Activated CD4-positive, alpha-beta T cell treated with anti-CD3 and anti-CD28 coated beads for 36 hours (primary cell): ENCODE results near the gene DCDC2. TPM values are rescaled to one million over a fixed set of nuclear protein-coding genes. Genes with fewer than 3 reads are reported as not detected.

Experiments
- ATAC-seq: fragments of 200-7000 bp; cut with Tn5 transposase; one replicate; pipeline ENCODE4 v1.10.0; 2021; ENCODE audit warnings: mild to moderate bottlenecking, moderate library complexity
- CTCF ChIA-PET: fragments of 350-600 bp; sonication (Branson Sonifier 250); formaldehyde crosslinking; loops from one replicate; lab custom pipeline; 2021; ENCODE audit warnings: antibody characterized with exemption; lab: Charles Lee
- POLR2A ChIA-PET: fragments of 350-600 bp; sonication (Branson Sonifier 250); formaldehyde crosslinking; loops from one replicate; lab custom pipeline; 2021; ENCODE audit warnings: antibody characterized with exemption, inconsistent platforms; lab: Charles Lee
- DNase-seq: peaks from one replicate; pipeline ENCODE4 v3.0.0-alpha.2; 2020
- H3K27ac Mint-ChIP-seq: one replicate; pipeline ENCODE4 v1.8.0; 2021; ENCODE audit warnings: mixed read lengths
- H3K27me3 Mint-ChIP-seq: one replicate; pipeline ENCODE4 v1.8.0; 2021; ENCODE audit warnings: mixed read lengths
- H3K36me3 Mint-ChIP-seq: one replicate; pipeline ENCODE4 v1.8.0; 2021; ENCODE audit warnings: low read depth, mixed read lengths
- H3K4me1 Mint-ChIP-seq: one replicate; pipeline ENCODE4 v1.8.0; 2021; ENCODE audit warnings: mixed read lengths
- H3K4me3 Mint-ChIP-seq: one replicate; pipeline ENCODE4 v1.8.0; 2021; ENCODE audit warnings: mild to moderate bottlenecking, moderate library complexity, mixed read lengths
- H3K9me3 Mint-ChIP-seq: one replicate; pipeline ENCODE4 v1.8.0; 2021; ENCODE audit warnings: low read depth, mixed read lengths
- intact Hi-C, 2 experiments: fragments of 100-400 bp; cut with DNase I in 1 of 2; cut with micrococcal nuclease in 1 of 2; formaldehyde crosslinking; loops; one replicate each; pipeline versions ENCODE4 v1.14.2 to v1.15.1; 2022 to 2024; cut with DNase I, micrococcal nuclease
- total RNA-seq, 2 experiments: library from RNA; stranded (reverse); gene quantifications; one replicate each; pipeline ENCODE4 v1.2.3, GENCODE V29; 2021

The DCDC2 gene
- total RNA-seq, 2 experiments from 2014 or later = 0.23 TPM; not detected in 1

GRCh38 chr6:24231438-24231977 lies 126.4 kb downstream of the DCDC2 start:
- peaks cover 22% of the 10 kb centered on the region for H3K27me3 Mint-ChIP-seq
- ChIA-PET POLR2A (no interaction called here), CTCF (interaction anchor here (0.6 kb wide), 1 partner anchor 276 kb away, joined by 3 read pairs; no protein-coding TSS in a partner anchor)
- no peaks in the 10 kb centered on the region for H3K4me1 Mint-ChIP-seq
- no peaks in the 10 kb centered on the region for H3K9me3 Mint-ChIP-seq
- DNase-seq (no peak), ATAC-seq (no peak)
- no peak overlapping the region for H3K27ac Mint-ChIP-seq
- H3K36me3 Mint-ChIP-seq = no peaks in the 10 kb centered on the region
- no peak overlapping the region for H3K4me3 Mint-ChIP-seq
- intact Hi-C loops = no loop called here

- ChIA-PET POLR2A (no interaction called here), CTCF (no interaction called here)
- DNase-seq (no peak), ATAC-seq (no peak)
- no peak overlapping the region for H3K27ac Mint-ChIP-seq
- no peaks in the 10 kb centered on the region for H3K9me3 Mint-ChIP-seq
- peaks cover 25% of the 10 kb centered on the region for H3K27me3 Mint-ChIP-seq
- H3K36me3 Mint-ChIP-seq = no peaks in the 10 kb centered on the region
- intact Hi-C loops = no loop called here
- H3K4me3 Mint-ChIP-seq = no peak overlapping the region
- H3K4me1 Mint-ChIP-seq = no peaks in the 10 kb centered on the region
Measured at GRCh38 chr6:24229696-24230405, 128.0 kb downstream of the DCDC2 start.

DNA sequence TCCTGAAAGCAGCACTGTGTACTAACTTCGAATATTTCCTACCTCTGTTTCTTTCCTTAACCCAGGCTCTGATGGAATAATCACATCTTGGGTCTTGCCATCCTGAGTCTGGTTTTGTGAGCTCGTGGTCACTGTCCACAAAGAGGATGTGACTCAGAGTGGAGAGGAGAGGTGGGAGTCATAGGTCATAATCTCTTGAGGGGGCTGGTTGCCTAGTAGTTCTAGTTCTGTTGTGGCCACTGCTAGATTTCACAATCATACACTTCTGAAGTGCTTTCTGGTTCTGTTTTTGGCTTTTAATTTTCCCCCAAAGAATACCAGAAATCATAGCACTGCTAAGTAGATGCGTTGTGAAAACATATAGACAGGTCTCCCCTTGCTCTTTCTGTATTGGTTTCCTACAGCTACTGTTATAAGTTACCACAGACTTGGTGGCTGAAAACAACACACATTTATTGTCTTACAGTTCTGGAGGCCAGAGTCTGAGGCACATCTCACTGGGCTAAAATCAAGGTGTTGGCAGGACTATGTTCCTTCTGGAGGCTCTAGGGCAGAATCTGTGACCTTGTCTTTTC lies 129.1 kb downstream of the DCDC2 start:
- no peak overlapping the region for H3K27ac Mint-ChIP-seq
- H3K36me3 Mint-ChIP-seq = no peaks in the 10 kb centered on the region
- intact Hi-C loops = no loop called here
- H3K4me3 Mint-ChIP-seq = no peak overlapping the region
- DNase-seq (no peak), ATAC-seq (peak; percentile 49)
- H3K4me1 Mint-ChIP-seq = no peaks in the 10 kb centered on the region
- ChIA-PET CTCF (interaction anchor here (0.8 to 1.3 kb wide), 3 partner anchors 23 to 42 kb away, joined by 3 to 5 read pairs (median 3); no protein-coding TSS in a partner anchor), POLR2A (no interaction called here)
- H3K27me3 Mint-ChIP-seq = peaks cover 22% of the 10 kb centered on the region
- no peaks in the 10 kb centered on the region for H3K9me3 Mint-ChIP-seq

GRCh38 chr6:24228123-24228522 lies 129.7 kb downstream of the DCDC2 start:
- peaks cover 18% of the 10 kb centered on the region for H3K27me3 Mint-ChIP-seq
- no peak for DNase-seq
- no peaks in the 10 kb centered on the region for H3K36me3 Mint-ChIP-seq
- H3K9me3 Mint-ChIP-seq = no peaks in the 10 kb centered on the region
- POLR2A ChIA-PET = no interaction called here
- H3K4me1 Mint-ChIP-seq = no peaks in the 10 kb centered on the region
- ATAC-seq = no peak
- CTCF ChIA-PET = interaction anchor here (1.1 to 1.3 kb wide), 2 partner anchors 23 to 43 kb away, joined by 3 to 5 read pairs; no protein-coding TSS in a partner anchor
- intact Hi-C loops = no loop called here
- no peak overlapping the region for H3K4me3 Mint-ChIP-seq
- no peak overlapping the region for H3K27ac Mint-ChIP-seq

DNA sequence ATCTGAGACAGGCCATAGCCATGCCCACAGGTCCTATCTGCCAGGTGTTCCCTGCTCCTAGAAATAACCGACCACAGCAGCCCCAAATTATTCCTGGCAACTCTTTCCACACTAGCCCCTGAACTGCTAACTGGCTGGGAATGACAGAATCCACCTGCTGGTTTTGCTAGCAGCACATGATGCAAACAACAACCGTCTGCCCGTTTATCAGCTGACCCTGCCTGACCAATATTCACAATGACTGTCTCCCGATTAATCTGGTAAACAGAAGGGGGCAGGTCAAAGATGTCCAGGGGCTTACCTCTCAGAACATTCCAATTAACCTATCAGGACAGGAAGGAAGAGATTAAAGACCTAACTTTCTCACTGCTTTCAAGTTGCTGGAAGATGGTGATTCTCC lies 130.3 kb downstream of the DCDC2 start:
- Mint-ChIP-seq H3K27ac (no peak overlapping the region), H3K4me3 (no peak overlapping the region), H3K27me3 (peaks cover 18% of the 10 kb centered on the region), H3K9me3 (no peaks in the 10 kb centered on the region), H3K36me3 (no peaks in the 10 kb centered on the region), H3K4me1 (no peaks in the 10 kb centered on the region)
- ChIA-PET POLR2A (no interaction called here), CTCF (interaction anchor here (1.1 to 1.3 kb wide), 2 partner anchors 22 to 43 kb away, joined by 3 to 5 read pairs; no protein-coding TSS in a partner anchor)
- intact Hi-C loops = no loop called here
- no peak for DNase-seq
- no peak for ATAC-seq

- DNase-seq (no peak), ATAC-seq (no peak)
- Mint-ChIP-seq H3K9me3 (no peaks in the 10 kb centered on the region), H3K27ac (no peak overlapping the region), H3K4me3 (no peak overlapping the region), H3K27me3 (peaks cover 17% of the 10 kb centered on the region), H3K4me1 (no peaks in the 10 kb centered on the region), H3K36me3 (no peaks in the 10 kb centered on the region)
- ChIA-PET CTCF (no interaction called here), POLR2A (no interaction called here)
- intact Hi-C loops = no loop called here
Measured at GRCh38 chr6:24226541-24226940, 131.3 kb downstream of the DCDC2 start.

GRCh38 chr6:24225838-24226237 lies 132.0 kb downstream of the DCDC2 start:
- H3K4me3 Mint-ChIP-seq = no peak overlapping the region
- H3K27ac Mint-ChIP-seq = no peak overlapping the region
- DNase-seq (no peak), ATAC-seq (no peak)
- intact Hi-C loops = no loop called here
- ChIA-PET POLR2A (no interaction called here), CTCF (no interaction called here)
- no peaks in the 10 kb centered on the region for H3K4me1 Mint-ChIP-seq
- peaks cover 19% of the 10 kb centered on the region for H3K27me3 Mint-ChIP-seq
- H3K36me3 Mint-ChIP-seq = no peaks in the 10 kb centered on the region
- H3K9me3 Mint-ChIP-seq = no peaks in the 10 kb centered on the region

- ATAC-seq = no peak
- CTCF ChIA-PET = no interaction called here
- H3K4me3 Mint-ChIP-seq = no peak overlapping the region
- no peaks in the 10 kb centered on the region for H3K36me3 Mint-ChIP-seq
- POLR2A ChIA-PET = no interaction called here
- intact Hi-C loops = no loop called here
- no peaks in the 10 kb centered on the region for H3K9me3 Mint-ChIP-seq
- peaks cover 17% of the 10 kb centered on the region for H3K27me3 Mint-ChIP-seq
- H3K4me1 Mint-ChIP-seq = no peaks in the 10 kb centered on the region
- H3K27ac Mint-ChIP-seq = no peak overlapping the region
- DNase-seq = no peak
Measured at GRCh38 chr6:24223115-24223919, 134.5 kb downstream of the DCDC2 start.

DNA sequence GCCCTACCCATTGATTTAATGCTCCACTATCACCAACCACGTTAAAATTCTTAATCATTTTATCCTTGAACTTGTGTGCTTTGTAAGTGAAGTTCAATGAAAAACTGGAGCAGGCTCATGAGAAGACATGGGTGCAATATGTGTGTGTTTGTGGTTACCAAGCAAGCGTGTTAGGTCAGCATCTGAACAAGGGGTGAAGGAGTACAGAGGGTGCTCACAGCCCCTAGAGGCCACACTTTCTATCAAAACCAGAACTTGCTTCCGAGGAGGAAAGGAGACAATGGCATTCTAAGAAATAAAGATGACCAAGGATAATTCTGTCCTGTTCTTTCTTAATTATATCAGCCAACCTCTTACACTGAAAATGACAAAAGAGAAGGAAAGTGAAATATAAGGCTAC lies 138.2 kb downstream of the DCDC2 start:
- Mint-ChIP-seq H3K27ac (no peak overlapping the region), H3K27me3 (peaks cover 6% of the 10 kb centered on the region), H3K4me3 (no peak overlapping the region), H3K9me3 (no peaks in the 10 kb centered on the region), H3K4me1 (no peaks in the 10 kb centered on the region), H3K36me3 (no peaks in the 10 kb centered on the region)
- ChIA-PET CTCF (no interaction called here), POLR2A (no interaction called here)
- intact Hi-C loops = no loop called here
- DNase-seq (no peak), ATAC-seq (no peak)

- no peaks in the 10 kb centered on the region for H3K36me3 Mint-ChIP-seq
- H3K4me1 Mint-ChIP-seq = no peaks in the 10 kb centered on the region
- POLR2A ChIA-PET = no interaction called here
- no peak overlapping the region for H3K27ac Mint-ChIP-seq
- DNase-seq (no peak), ATAC-seq (no peak)
- intact Hi-C loops = no loop called here
- peaks cover 7% of the 10 kb centered on the region for H3K27me3 Mint-ChIP-seq
- CTCF ChIA-PET = no interaction called here
- no peak overlapping the region for H3K4me3 Mint-ChIP-seq
- no peaks in the 10 kb centered on the region for H3K9me3 Mint-ChIP-seq
Measured at GRCh38 chr6:24214984-24215383, 142.9 kb downstream of the DCDC2 start.

DNA sequence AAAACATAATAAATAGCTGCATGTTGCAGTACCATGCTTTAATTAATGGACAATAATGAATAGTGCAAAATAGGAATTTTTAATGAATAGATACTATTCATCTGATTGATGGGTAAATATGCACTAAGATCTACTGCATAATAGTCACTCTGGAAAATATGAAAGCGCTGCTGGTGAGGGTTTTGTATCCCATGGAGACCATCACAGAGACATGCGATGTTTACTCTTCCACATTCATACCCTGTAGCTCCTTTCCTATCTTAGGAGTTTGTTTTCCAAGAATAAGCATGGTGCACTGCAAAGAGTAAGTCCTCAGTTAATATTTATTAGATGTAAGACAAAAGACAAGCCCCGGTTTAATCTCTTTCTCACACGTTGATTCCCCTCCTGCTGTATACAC lies 150.4 kb downstream of the DCDC2 start:
- Mint-ChIP-seq H3K9me3 (no peaks in the 10 kb centered on the region), H3K27ac (no peak overlapping the region), H3K27me3 (peaks cover 10% of the 10 kb centered on the region), H3K4me3 (no peak overlapping the region), H3K4me1 (no peaks in the 10 kb centered on the region), H3K36me3 (no peaks in the 10 kb centered on the region)
- intact Hi-C loops = no loop called here
- CTCF ChIA-PET = no interaction called here
- ATAC-seq (no peak), DNase-seq (no peak)
- POLR2A ChIA-PET = no interaction called here
